GM18526 (cell line): ENCODE results near the gene POC1A.

Source experiments
- POLR2A ChIP-seq: IDR thresholded peaks from 3 replicates; pipeline ENCODE4 v1.6.1; 2011; ENCODE audit not compliant: insufficient read length; ENCODE audit errors: extremely low read depth

Gene POC1A

DNA sequence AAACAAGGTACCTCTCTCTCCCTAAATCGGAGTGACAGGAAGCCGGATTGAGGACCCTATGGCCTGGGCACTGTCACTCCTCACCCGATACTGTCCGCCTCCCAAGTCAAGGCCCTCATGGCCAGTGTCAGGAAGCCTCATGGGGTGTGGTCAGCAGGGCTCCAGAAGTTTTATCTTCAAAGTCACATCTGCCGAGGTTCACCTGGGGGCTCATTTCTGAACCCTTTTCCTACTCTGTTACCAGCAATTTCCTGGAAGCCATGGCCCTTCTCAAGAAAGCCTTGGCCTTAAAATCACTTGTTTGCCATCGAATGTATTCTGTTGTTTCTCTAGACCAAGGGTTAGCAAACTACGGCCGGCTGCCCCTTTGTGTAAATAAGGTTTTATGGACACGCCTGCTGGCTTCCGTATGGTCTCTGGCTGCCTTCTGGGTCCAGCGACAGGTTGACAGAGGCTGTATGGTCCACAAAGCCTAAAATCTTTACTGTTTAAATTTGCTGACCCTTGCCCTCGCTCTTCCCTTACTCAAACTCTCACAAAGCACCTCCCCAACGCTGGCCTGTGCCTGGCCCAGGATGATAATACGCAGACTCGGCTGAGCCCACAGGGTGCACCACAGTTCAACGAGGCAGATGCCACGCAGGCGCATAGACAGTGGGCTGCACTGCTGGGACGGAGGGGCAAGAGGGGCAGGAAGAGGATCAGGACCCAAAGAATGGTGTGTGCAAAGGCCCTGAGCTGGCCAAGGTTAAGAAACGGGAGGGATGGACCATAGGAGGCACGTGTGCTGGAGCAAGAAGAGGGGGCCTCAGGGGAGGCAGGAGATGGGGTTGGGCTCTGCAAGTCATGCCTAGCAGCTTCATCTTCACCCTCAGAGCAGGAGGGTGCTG, 73.1 kb downstream of the POC1A start:
- no peak for TF ChIP-seq POLR2A

DNA sequence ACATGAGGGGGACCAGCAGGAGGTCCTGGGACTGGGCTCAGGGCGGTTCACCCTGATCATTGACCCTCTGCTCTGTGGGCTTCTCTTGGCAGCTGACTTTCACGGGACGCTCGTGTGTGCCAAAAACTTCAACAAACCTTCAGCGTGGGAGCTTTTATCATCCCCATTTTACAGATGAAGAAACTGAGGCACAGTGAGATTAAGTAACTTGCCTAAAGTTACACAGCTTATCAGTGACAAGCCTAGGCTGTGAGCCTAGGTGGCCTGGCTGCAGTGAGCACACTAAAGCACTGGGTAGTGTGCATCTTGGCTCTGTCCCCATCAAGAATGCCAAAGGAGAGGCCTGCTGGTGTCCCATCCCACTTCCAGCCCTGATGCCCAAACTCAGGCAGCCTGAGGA, 74.3 kb downstream of the POC1A start:
- no peak for TF ChIP-seq POLR2A

DNA sequence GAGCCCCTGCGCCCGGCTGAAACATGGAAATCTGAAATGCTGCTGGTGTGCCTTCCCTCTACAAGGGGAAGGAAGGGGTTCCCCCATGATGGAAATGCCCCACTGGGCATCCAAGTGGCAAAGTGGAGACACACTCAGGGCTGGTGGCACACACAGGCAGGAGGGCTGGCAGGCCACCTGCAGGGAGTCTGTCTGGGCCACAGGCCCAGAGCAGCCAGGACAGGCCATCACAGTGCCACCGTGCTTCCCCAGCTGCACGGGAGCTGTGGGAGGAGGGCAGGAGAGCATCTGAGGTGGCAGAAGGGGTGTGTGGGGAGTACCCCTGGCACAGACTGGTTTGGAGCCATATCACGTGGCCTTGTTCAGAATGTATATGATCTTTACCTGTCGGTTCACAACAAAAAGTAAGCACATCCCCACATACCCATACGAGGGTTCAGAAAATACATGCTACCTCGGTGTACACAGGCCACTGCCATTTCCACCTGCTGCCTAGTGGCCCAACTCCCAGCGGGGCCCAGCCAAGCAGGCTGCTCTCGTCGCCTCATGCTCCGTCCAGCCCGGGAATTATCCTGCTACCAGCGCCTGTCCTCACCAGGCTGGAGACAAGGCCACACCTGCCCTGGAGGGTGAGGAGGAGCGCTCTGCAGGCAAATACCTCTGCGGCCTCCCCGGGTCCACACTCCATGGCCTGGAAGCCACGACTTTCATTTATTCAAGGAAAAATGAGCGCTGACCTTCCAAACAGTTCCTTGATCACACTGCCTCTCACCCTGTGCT, 75.3 kb downstream of the POC1A start:
- TF ChIP-seq POLR2A = no peak

DNA sequence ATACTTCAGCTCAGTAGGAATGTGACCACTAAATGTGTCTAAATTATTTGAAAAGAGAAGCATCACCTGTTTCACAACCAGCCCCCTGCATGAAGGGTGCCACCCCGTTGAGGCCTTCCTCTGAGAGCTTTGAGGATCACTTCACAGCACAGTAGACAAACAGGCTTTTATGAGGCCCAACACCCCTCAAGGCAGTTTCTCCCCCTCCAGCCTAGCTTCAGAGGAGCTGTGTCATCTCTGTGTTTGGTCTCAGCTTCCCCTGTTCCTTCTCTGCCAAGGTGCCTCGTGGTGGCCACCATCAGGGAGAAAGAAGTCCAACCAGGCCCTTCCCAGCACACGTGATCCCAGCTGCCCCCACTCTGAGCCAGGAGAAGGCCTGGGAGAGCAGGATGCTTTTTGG, 76.3 kb downstream of the POC1A start:
- TF ChIP-seq POLR2A = no peak

DNA sequence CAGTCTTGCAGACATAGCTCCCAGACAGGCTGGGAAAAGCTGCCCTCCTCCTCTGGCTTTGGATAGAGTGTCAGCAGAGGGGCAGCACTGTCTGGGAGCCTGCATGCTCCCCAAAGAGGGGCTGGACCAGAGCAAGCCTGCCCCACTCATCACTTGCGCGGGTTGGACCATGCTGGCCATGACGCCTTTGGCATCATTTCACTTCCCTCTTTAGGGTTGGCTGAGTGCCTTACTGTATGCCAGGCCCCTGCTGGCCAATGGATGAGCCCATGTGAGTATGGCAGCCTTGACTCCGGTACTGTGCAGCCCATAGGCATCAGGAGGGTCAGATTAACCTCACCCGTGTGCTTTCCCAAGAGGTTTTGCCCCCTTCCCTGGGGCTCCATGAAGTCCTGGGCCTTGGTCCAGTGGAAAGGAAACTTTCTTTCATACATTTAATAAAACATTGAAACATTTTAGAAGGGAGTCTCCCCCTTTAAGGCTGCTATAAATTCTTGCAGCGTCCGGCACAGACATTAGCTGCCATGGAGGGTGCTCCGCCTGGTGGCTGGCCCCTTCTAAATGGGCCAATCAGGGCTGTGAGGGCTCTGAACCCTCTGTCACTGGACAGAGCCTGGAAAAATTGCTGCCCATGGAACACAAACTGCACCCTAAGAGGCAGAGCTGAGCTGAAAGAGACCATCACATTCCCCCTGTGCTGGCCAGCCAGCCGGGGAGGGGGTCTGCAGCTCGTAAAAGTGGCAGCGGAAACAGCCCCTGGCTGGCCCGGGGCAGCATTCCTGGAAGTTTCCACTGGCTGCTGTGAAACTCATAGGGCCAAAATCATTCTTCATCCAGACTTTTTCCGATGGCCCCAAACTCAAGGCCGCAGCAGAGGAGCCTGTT, 77.1 kb downstream of the POC1A start:
- no peak for TF ChIP-seq POLR2A

DNA sequence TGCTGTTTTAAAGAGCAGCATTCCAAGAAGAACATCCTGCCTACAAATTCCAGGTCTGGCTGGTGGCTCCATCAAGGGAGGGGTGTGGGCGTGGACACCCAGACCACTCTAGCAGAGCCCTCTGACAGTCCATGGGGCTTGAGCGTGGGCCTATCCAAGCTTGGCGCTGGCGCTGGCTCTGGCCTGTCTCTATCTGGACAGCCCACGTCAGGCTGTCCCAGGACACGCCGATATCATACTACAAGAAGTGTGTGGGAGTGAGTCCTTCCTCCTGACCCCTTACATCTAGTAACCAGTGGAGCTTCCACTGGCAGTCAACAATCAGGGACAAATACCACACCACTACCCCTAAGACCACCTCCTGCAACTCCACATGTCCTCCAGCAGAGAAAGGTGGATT, 80.7 kb downstream of the POC1A start:
- no peak for TF ChIP-seq POLR2A

DNA sequence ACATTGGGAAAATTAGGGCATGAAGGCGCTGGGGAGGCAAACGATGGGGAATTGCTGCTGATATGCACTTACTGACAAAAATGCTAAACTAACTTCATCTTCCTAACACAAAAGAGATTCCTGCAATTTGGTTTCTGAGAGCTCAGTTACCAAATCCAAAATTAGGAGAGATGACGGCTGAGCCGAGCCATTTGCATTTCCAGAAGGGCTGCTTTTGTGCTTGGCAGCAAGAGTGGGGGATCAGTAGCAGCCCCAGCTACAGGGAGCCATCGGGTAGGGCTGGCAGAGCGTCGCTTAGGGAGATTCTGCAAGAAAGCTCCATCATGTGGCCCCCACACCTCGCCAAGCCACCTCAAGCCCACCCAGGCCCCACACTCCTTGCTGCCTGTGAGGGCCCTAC, 81.8 kb downstream of the POC1A start:
- no peak for TF ChIP-seq POLR2A

DNA sequence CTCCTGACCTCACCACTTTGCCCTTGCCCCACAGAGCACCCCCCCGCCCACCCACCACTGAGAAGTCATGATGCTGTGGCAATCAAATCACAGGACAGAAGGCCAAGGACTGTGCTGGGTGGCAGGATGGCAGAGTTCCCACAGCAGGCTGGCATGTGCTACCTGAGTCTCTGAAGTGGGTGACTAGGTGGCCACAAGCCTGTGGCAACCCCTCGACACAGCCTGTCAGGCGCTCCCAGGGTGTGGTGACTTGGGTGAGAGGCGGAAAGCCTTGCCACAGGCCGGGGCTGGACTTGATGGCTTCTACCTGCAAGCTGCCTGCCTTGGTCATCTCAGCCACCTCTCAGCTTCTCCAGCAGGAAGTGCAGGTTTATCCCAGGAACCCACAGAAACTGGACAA, 82.2 kb downstream of the POC1A start:
- no peak for TF ChIP-seq POLR2A

DNA sequence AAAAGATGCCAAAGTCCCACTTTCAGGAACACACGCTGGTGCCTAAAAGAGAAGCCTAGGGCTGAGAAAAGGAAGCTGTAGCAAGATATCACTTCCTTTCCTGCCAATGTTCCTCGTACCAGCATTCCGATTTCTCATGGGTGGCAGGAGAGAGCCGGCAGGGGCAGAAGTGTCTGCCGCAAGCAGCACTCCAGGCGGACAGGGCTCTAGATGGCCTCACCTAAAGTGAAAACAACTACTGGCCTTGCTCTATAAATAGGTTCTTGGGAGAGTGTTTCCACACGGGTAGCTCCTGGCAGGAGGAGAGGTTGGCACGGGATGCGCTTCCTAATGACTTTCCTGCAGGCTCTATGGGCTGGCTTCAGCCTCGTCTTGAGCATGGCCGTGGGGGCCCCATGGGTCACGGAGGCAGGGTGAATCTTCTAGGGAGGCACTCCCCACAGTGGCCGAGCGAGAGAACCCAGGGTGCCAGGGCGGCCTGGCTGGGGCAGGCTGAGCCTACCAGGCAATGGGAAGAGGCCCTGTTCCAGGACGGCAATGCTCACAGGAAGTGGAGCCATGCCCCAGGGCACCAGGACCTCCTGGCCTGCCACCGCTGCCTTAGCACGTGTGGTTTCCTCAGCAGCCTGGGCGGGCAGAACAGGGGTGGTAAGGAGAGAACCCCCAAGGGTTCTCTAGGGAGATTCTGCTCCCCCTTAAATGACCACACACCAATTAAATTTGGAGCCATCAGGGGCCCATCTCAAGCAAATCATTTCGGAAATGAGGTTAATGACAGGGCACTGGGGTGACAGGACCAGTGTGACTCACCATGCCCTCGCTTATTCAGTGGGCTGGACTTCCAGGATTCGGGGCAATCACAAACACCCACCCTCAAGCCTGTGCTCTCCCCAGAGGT, 83.2 kb downstream of the POC1A start:
- TF ChIP-seq POLR2A = no peak

DNA sequence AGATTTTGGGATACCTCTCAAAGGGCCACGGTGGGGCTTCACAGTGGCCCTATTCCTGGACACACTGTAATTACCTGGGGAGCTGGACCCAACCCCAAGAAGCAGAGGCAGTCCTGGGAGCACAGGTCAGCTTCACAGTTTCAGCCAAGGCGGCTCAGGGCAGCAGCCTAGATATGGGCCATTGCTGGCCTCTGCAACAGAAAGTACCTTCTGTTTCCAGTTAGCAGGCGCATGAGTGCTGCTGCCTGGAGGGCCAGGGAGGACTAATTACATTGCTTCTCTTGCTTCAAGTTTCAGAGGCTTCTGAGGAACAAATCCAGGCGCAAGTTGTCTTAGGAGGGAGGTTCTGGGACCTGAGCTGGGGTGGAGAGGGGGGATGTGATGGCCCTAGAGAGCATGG, 84.4 kb downstream of the POC1A start:
- no peak for TF ChIP-seq POLR2A

DNA sequence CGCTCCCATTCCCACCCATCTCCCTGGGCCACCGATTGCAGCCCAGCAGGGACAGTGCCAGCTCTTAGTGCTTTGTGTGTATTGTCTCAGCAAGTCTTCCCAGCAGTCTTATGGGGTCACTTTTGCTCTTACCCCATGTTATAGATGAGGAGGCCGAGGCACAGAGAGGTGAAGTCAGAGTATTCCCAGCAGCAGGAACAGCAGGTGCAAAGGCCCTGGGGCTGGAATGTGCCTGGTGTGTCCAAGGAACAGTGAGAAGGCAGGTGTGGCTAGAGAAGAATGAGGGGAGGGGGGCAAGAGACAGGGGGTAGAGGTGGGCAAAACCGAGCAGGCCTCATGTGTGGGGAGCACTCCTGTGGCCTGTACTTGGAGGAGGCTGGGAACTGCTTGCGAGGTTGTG, 85.1 kb downstream of the POC1A start:
- no peak for TF ChIP-seq POLR2A

DNA sequence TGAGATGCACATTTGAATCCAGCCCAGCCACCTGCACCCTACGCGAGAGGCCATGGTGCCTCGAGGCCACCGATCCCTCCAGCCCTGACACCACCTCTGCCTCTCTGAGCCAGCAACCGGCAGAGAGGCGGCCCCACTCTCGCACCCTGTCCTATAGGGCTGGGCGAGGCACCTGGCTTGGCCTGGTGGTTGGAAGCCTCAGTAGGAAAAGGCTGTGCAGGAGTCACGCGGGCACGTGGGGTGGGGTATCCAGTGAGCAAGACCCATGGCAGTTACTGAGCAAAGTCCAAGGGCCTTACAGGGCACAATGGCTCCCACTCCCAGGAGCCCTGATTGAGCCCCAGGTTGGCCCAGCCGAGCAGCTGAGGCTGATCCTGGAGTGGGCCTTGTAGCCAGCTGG, 85.5 kb downstream of the POC1A start:
- no peak for TF ChIP-seq POLR2A

DNA sequence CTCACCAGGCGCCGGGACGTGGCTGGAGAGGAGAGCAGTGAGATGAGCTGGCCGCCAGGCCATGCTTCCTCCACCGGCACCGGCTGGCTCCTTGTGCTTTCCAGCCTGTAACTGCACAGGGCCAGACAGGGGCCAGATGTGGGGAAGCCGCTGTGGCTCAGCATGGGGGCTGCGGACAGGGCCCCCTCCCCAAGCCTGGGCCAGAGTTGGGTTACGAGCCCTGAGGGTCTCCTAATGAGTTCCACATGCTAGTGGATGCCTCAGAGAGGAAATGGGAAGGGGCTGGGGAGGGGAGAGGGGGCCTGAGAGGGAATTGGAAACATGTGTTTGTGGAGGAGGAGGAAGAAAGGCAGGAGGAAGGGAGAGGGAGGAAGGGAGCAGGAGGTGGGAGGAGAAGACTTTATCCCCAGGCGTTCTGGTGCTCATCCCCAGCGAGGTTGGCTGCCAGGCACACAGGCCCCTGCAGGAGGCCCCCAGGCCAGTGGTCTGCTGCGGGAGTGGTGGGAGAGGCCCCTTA, 86.1 kb downstream of the POC1A start:
- no peak for TF ChIP-seq POLR2A

DNA sequence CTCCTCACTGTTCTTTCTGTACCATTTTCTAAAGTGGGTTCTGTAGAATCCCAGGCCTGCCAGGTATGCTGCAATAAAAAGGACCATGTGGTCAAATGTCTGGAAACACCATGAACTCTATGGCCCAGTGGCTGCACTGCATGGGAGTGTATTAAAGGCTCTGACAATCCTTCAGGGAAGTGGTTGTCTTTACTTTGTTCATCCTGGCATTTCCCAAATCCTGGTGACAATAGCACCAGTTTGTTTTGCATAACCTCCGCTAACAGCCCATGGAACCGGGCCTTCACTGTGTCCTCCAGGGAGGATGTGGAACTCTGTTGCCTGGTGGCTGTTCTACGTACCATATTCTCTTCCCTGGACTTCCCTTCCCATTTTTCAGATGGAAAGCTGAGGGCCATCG, 86.7 kb downstream of the POC1A start:
- no peak for TF ChIP-seq POLR2A
